CD4-positive, CD25-positive, alpha-beta regulatory T cell (primary cell): ENCODE data around the gene OTOA. TPM values are rescaled to one million over a fixed set of nuclear protein-coding genes. Genes with fewer than 3 reads are reported as not detected.

Experiments
- ATAC-seq, 2 donors: fragments of 150-1000 bp; cut with Tn5 transposase; one replicate each; pipeline ENCODE4 v1.10.0; 2021; ENCODE audit warnings: low read depth in 2 of 2, moderate number of reproducible peaks in 2 of 2, moderate library complexity in 1 of 2
- DNase-seq, 3 donors: peaks; one replicate each; pipeline versions ENCODE4 v3.0.0 to v3.0.0-alpha.2; 2012 to 2022; ENCODE audit warnings: mixed read lengths in 1 of 3
- H3K27ac ChIP-seq: one replicate; pipeline ENCODE4 v1.7.0; 2013; ENCODE audit warnings: mild to moderate bottlenecking, low read length; ENCODE audit not compliant: insufficient read depth, poor library complexity, severe bottlenecking
- H3K27me3 ChIP-seq: one replicate; pipeline ENCODE4 v1.7.0; 2013; ENCODE audit warnings: low read length; ENCODE audit not compliant: control insufficient read depth, insufficient read depth
- H3K36me3 ChIP-seq: one replicate; pipeline ENCODE4 v1.7.0; 2013; ENCODE audit warnings: mild to moderate bottlenecking, low read length, moderate library complexity; ENCODE audit not compliant: control insufficient read depth, insufficient read depth
- H3K4me1 ChIP-seq: 2 replicates; pipeline ENCODE4 v1.7.0; 2013; ENCODE audit warnings: mild to moderate bottlenecking, low read length; ENCODE audit not compliant: insufficient read depth, control insufficient read depth, poor library complexity, severe bottlenecking
- H3K4me3 ChIP-seq: one replicate; pipeline ENCODE4 v1.7.0; 2013; ENCODE audit warnings: low read depth, mild to moderate bottlenecking, low read length, moderate library complexity
- H3K9me3 ChIP-seq, 2 experiments: 1 replicate in 1 of 2; 2 replicates in 1 of 2; pipeline ENCODE4 v1.7.0; 2013; ENCODE audit warnings: low read length in 2 of 2, mild to moderate bottlenecking in 1 of 2, moderate library complexity in 1 of 2; ENCODE audit not compliant: control insufficient read depth in 2 of 2
- H3K27ac Mint-ChIP-seq, 3 donors: one replicate each; pipeline ENCODE4 v1.8.0; 2020 to 2022; ENCODE audit warnings: mild to moderate bottlenecking in 3 of 3, mixed read lengths in 3 of 3, moderate library complexity in 2 of 3
- H3K27me3 Mint-ChIP-seq: one replicate; pipeline ENCODE4 v1.8.0; 2022; ENCODE audit warnings: mild to moderate bottlenecking, mixed read lengths
- H3K36me3 Mint-ChIP-seq: one replicate; pipeline ENCODE4 v1.8.0; 2020; ENCODE audit warnings: mixed read lengths
- H3K4me1 Mint-ChIP-seq, 4 donors: one replicate each; pipeline ENCODE4 v1.8.0; 2020 to 2022; ENCODE audit warnings: mixed read lengths in 4 of 4, mild to moderate bottlenecking in 1 of 4
- H3K4me3 Mint-ChIP-seq, 4 donors: one replicate each; pipeline ENCODE4 v1.8.0; 2020 to 2022; ENCODE audit warnings: mild to moderate bottlenecking in 4 of 4, mixed read lengths in 4 of 4, moderate library complexity in 3 of 4
- H3K9me3 Mint-ChIP-seq, 7 donors: one replicate each; pipeline ENCODE4 v1.8.0; 2020 to 2022; ENCODE audit warnings: mixed read lengths in 7 of 7, mild to moderate bottlenecking in 3 of 7, moderate library complexity in 2 of 7
- polyA plus RNA-seq, 4 donors: library from polyadenylated mRNA; unstranded; fragments of 300-500 nt; fragmentation: Illumina TruSeq; gene quantifications; one replicate each; pipeline ENCODE4 v1.2.3, GENCODE V29; 2021
- total RNA-seq: library from RNA; stranded (reverse); gene quantifications from one replicate; pipeline ENCODE4 v1.2.3, GENCODE V29; 2022

Gene OTOA
- total RNA-seq, result not detected
- polyA plus RNA-seq, result not detected

GRCh38 chr16:21663889-21664647, at the start of gene OTOA:
TSS of gene OTOA (plus strand) at chr16:21663968. CDS start at chr16:21678515, 14,547 bp downstream.
- H3K4me1 Mint-ChIP-seq, result peaks cover 12 to 35% (median 26%) of the 10 kb centered on the region in 4 donors
- Histone ChIP-seq H3K36me3 (no peaks in the 10 kb centered on the region), H3K27me3 (no peaks in the 10 kb centered on the region), H3K4me3 (no peak within 1 kb of the TSS), H3K9me3 (no peaks in the 10 kb centered on the region), H3K27ac (no peak within 1 kb of the TSS), H3K4me1 (peaks cover 19% of the 10 kb centered on the region)
- H3K27me3 Mint-ChIP-seq, result peaks cover 20% of the 10 kb centered on the region
- peak within 1 kb of the TSS; percentile 63 to 85 (median 72) for H3K4me3 Mint-ChIP-seq
- no peak within 1 kb of the TSS for H3K27ac Mint-ChIP-seq
- peak in 2 of 3 donors; percentile 8 to 17 for DNase-seq
- H3K36me3 Mint-ChIP-seq, result no peaks in the 10 kb centered on the region
- no peaks in the 10 kb centered on the region for H3K9me3 Mint-ChIP-seq
- peak; percentile 39 to 55 for ATAC-seq

DNA sequence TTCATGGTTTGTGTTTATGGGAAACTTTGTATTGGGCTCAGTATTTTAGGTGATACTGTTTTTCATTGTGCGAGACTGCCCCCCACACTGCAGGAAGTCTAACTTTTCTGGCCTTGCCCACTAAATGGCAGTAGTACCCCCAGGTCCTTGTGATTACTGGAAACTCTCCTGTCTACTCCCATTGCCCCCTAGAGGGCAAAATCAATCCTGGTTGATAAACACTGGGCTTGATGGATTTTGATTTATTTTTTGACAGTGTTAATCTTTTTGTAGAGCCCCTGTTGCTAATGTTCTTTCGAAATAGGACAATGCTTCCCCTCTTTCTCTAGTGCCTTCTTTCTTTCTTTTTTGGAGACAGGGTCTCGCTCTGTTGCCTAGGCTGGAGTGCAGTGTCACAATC, 48.9 kb upstream of the OTOA start:
- H3K9me3 Mint-ChIP-seq, result no peaks in the 10 kb centered on the region
- DNase-seq (no peak), ATAC-seq (no peak)
- H3K36me3 Mint-ChIP-seq, result peaks cover 17% of the 10 kb centered on the region
- H3K4me3 Mint-ChIP-seq, result no peak overlapping the region
- peaks cover 20% of the 10 kb centered on the region for H3K4me1 ChIP-seq
- H3K36me3 ChIP-seq, result peaks cover 32% of the 10 kb centered on the region
- H3K4me1 Mint-ChIP-seq, result peaks cover 24 to 77% (median 63%) of the 10 kb centered on the region in 4 donors
- H3K27me3 Mint-ChIP-seq, result no peaks in the 10 kb centered on the region
- H3K27ac ChIP-seq, result no peak overlapping the region
- H3K4me3 ChIP-seq, result no peak overlapping the region
- no peaks in the 10 kb centered on the region for H3K9me3 ChIP-seq
- H3K27me3 ChIP-seq, result no peaks in the 10 kb centered on the region
- peak overlapping the region in 2 of 3 donors; percentile 14 to 65 for H3K27ac Mint-ChIP-seq

- no peaks in the 10 kb centered on the region for H3K9me3 Mint-ChIP-seq
- H3K4me1 ChIP-seq, result peaks cover 12% of the 10 kb centered on the region
Measured at GRCh38 chr16:21617607-21618006, 46.2 kb upstream of the OTOA start.

DNA sequence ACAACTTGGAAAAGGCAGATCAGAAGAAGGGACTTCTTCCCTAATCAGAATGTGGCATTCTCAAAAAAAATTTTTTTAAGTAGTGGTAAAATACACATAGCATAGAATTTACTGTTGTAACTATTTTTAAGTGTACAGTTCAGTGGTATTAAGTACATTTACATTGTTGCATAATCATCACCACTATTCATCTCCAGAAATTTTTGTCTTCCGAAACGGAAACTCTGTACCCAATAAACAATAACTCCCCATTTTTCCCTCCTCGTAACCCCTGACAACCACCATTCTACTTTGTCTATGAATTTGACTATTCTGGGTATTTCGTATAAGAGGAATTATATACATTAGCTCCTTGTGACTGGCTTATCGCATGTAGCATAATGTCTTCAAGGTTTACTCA, 45.5 kb upstream of the OTOA start:
- no peaks in the 10 kb centered on the region for H3K27me3 Mint-ChIP-seq
- Histone ChIP-seq H3K36me3 (peaks cover 32% of the 10 kb centered on the region), H3K4me1 (peaks cover 12% of the 10 kb centered on the region), H3K4me3 (no peak overlapping the region), H3K27ac (no peak overlapping the region), H3K9me3 (no peaks in the 10 kb centered on the region), H3K27me3 (no peaks in the 10 kb centered on the region)
- no peak overlapping the region for H3K4me3 Mint-ChIP-seq
- H3K4me1 Mint-ChIP-seq, result peaks cover 16 to 72% (median 49%) of the 10 kb centered on the region in 4 donors
- DNase-seq, result no peak
- H3K27ac Mint-ChIP-seq, result no peak overlapping the region
- no peak for ATAC-seq
- H3K9me3 Mint-ChIP-seq, result no peaks in the 10 kb centered on the region
- peaks cover 20% of the 10 kb centered on the region for H3K36me3 Mint-ChIP-seq

More at GRCh38 chr16:21617607-21618006, 46.2 kb upstream of the OTOA start:
- peaks cover 23% of the 10 kb centered on the region for H3K36me3 Mint-ChIP-seq
- Histone ChIP-seq H3K27ac (no peak overlapping the region), H3K36me3 (peaks cover 34% of the 10 kb centered on the region), H3K9me3 (no peaks in the 10 kb centered on the region), H3K27me3 (no peaks in the 10 kb centered on the region), H3K4me3 (no peak overlapping the region)
- no peaks in the 10 kb centered on the region for H3K27me3 Mint-ChIP-seq
- peak overlapping the region in 1 of 4 donors; percentile 69 for H3K4me3 Mint-ChIP-seq
- H3K27ac Mint-ChIP-seq, result no peak overlapping the region
- DNase-seq, result no peak
- H3K4me1 Mint-ChIP-seq, result peaks cover 14 to 71% (median 49%) of the 10 kb centered on the region in 4 donors
- no peak for ATAC-seq

DNA sequence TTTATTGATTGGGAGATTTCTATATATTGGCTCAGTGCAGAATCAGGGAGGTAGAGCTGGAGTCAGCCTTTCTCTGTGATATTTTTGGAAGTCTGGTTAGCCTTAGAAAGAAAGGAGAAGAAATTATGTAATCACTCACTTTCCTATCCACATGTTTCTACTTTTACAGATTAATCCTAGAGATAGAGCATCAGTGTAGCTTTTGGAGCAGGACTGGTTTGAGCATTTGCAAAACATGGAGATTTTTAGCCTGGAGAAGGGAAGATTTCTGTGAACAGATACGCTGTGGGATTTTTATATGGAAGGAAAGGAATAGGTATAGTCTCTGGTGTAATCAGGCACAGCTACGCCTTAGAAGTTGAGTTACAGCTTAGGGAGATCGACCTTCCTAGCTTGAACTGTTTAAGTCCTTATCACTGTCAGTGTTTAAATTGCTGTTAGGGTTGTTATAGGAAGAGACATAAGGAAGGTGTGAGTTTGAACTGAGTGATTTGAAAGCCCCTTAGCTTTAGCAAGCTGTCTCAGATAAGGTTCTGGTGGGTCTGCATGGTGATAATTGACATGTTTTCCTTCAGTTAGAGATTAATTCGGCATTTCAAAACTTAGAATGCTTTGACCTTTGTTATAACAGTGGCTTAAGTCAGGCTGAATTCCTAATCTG, 43.9 kb upstream of the OTOA start:
- H3K4me3 Mint-ChIP-seq, result no peak overlapping the region
- no peak overlapping the region for H3K4me3 ChIP-seq
- peaks cover 12% of the 10 kb centered on the region for H3K4me1 ChIP-seq

DNA sequence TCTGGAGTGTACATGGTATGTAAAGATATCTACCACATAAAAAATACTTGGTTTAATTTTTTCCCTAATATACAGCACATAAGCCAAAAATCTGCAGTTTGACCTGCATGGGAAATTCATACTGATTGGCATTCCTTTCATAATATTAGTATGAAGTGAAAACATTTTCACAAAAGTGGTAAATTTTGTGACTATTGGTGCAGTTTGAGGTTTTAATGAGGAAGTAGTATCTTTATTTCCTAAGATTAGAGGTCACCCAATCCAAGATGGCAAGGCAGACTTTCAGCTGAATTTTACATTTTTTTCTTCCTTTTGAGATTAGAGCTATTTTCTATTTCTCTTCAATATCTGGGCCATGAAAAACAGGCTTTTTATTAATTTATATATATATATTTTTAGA, 43.2 kb upstream of the OTOA start:
- Histone ChIP-seq H3K4me3 (no peak overlapping the region), H3K4me1 (peaks cover 12% of the 10 kb centered on the region), H3K27ac (no peak overlapping the region), H3K27me3 (no peaks in the 10 kb centered on the region), H3K9me3 (no peaks in the 10 kb centered on the region), H3K36me3 (peaks cover 32% of the 10 kb centered on the region)
- Mint-ChIP-seq H3K4me1 (peaks cover 15 to 67% (median 45%) of the 10 kb centered on the region in 4 donors), H3K27me3 (no peaks in the 10 kb centered on the region), H3K27ac (peak overlapping the region in 1 of 3 donors; percentile 60), H3K36me3 (peaks cover 36% of the 10 kb centered on the region), H3K4me3 (no peak overlapping the region), H3K9me3 (no peaks in the 10 kb centered on the region)
- ATAC-seq (no peak), DNase-seq (no peak)

More for the DNA sequence above, 43.9 kb upstream of the OTOA start:
- Histone ChIP-seq H3K9me3 (no peaks in the 10 kb centered on the region), H3K27ac (no peak overlapping the region), H3K36me3 (peaks cover 25% of the 10 kb centered on the region), H3K27me3 (no peaks in the 10 kb centered on the region)
- peak overlapping the region in 1 of 3 donors; percentile 36 for H3K27ac Mint-ChIP-seq
- no peaks in the 10 kb centered on the region for H3K9me3 Mint-ChIP-seq
- H3K27me3 Mint-ChIP-seq, result no peaks in the 10 kb centered on the region
- DNase-seq (no peak), ATAC-seq (no peak)
- peaks cover 15 to 68% (median 43%) of the 10 kb centered on the region in 4 donors for H3K4me1 Mint-ChIP-seq
- H3K36me3 Mint-ChIP-seq, result peaks cover 31% of the 10 kb centered on the region

GRCh38 chr16:21622545-21622944, 41.2 kb upstream of the OTOA start:
- H3K9me3 Mint-ChIP-seq, result no peaks in the 10 kb centered on the region
- peaks cover 33% of the 10 kb centered on the region for H3K36me3 ChIP-seq

More at GRCh38 chr16:21622545-21622944, 41.2 kb upstream of the OTOA start:
- Histone ChIP-seq H3K9me3 (no peaks in the 10 kb centered on the region), H3K4me1 (peaks cover 26% of the 10 kb centered on the region), H3K27ac (no peak overlapping the region), H3K4me3 (no peak overlapping the region), H3K27me3 (no peaks in the 10 kb centered on the region)
- no peak overlapping the region for H3K4me3 Mint-ChIP-seq
- no peak for DNase-seq
- H3K27me3 Mint-ChIP-seq, result no peaks in the 10 kb centered on the region
- H3K4me1 Mint-ChIP-seq, result peaks cover 25 to 69% (median 47%) of the 10 kb centered on the region in 4 donors
- peaks cover 43% of the 10 kb centered on the region for H3K36me3 Mint-ChIP-seq
- ATAC-seq, result no peak
- peak overlapping the region in 1 of 3 donors; percentile 38 for H3K27ac Mint-ChIP-seq
